ENCODE results near the gene GLB1L3. TPM values are rescaled to one million over a fixed set of nuclear protein-coding genes. Genes with fewer than 3 reads are reported as not detected.
"Not testable (repeated sequence)": the region's sequence is repeated elsewhere in the genome, so short reads cannot be mapped to it uniquely, and the experiment has no call there.

The GLB1L3 gene
- total RNA-seq, 2 experiments from 2014 or later: 11.2 to 11.9 TPM

GRCh38 chr11:134276396-134277182, 410 bp downstream of the GLB1L3 start:
- POLR2A ChIA-PET: interaction anchor here (0.9 to 3.9 kb wide), 8 partner anchors 10 to 57 kb away, joined by 3 to 28 read pairs (median 6); partner anchors contain the start of genes GLB1L2, NCAPD3 and VPS26B
- Mint-ChIP-seq H3K27ac (peak overlapping the region; percentile 96), H3K4me3 (peak overlapping the region; percentile 88), H3K9me3 (peaks cover 2% of the 10 kb centered on the region), H3K36me3 (ENCODE audit: low read depth) (peaks cover 23% of the 10 kb centered on the region), H3K4me1 (ENCODE audit: low read depth) (peaks cover 32% of the 10 kb centered on the region), H3K27me3 (peaks cover 4% of the 10 kb centered on the region)
- TF ChIP-seq CTCF (IDR thresholded peaks at IDR 0.05): peak; percentile 3
- intact Hi-C loops (cut with micrococcal nuclease): no loop called here
- ATAC-seq: peak; percentile 11
- no peak for DNase-seq
- CTCF ChIA-PET: interaction anchor here (1.3 to 8.7 kb wide), 8 partner anchors 9 to 73 kb away, joined by 3 to 76 read pairs (median 7); partner anchors contain the start of genes ACAD8 and VPS26B

- POLR2A ChIA-PET: interaction anchor here (0.9 to 3.9 kb wide), 6 partner anchors 15 to 87 kb away, joined by 3 to 28 read pairs (median 5); partner anchors contain the start of genes GLB1L2, NCAPD3 and VPS26B
- no peak for DNase-seq
- H3K4me3 Mint-ChIP-seq: peak overlapping the region; percentile 76
- peaks cover 4% of the 10 kb centered on the region for H3K27me3 Mint-ChIP-seq
- peaks cover 21% of the 10 kb centered on the region for H3K36me3 Mint-ChIP-seq (ENCODE audit: low read depth)
- peaks cover 30% of the 10 kb centered on the region for H3K4me1 Mint-ChIP-seq (ENCODE audit: low read depth)
- peak overlapping the region; percentile 8 for H3K27ac Mint-ChIP-seq
- no peak for TF ChIP-seq CTCF (IDR thresholded peaks at IDR 0.05)
- CTCF ChIA-PET: interaction anchor here (1.7 to 8.7 kb wide), 3 partner anchors 10 to 20 kb away, joined by 5 to 76 read pairs (median 10); no protein-coding TSS in a partner anchor
- intact Hi-C loops (cut with micrococcal nuclease): no loop called here
- H3K9me3 Mint-ChIP-seq: peaks cover 2% of the 10 kb centered on the region
- ATAC-seq: no peak
These were observed 1.2 kb downstream of the GLB1L3 start for GRCh38 chr11:134277183-134278001.

GRCh38 chr11:134278356-134278755, 2.2 kb downstream of the GLB1L3 start:
- H3K4me1 Mint-ChIP-seq (ENCODE audit: low read depth): peaks cover 21% of the 10 kb centered on the region
- H3K36me3 Mint-ChIP-seq (ENCODE audit: low read depth): peaks cover 18% of the 10 kb centered on the region
- ChIA-PET POLR2A (interaction anchor here (0.6 to 3.9 kb wide), 5 partner anchors 30 to 88 kb away, joined by 3 to 28 read pairs (median 5); partner anchors contain the start of genes GLB1L2, NCAPD3 and VPS26B), CTCF (interaction anchor here (8.7 kb wide), 1 partner anchor 15 kb away, joined by 76 read pairs; no protein-coding TSS in a partner anchor)
- no peak for TF ChIP-seq CTCF (IDR thresholded peaks at IDR 0.05)
- H3K27me3 Mint-ChIP-seq: peaks cover 4% of the 10 kb centered on the region
- no peak overlapping the region for H3K27ac Mint-ChIP-seq
- no peak overlapping the region for H3K4me3 Mint-ChIP-seq
- DNase-seq (no peak), ATAC-seq (no peak)
- peaks cover 2% of the 10 kb centered on the region for H3K9me3 Mint-ChIP-seq
- intact Hi-C loops (cut with micrococcal nuclease): no loop called here

- H3K27ac Mint-ChIP-seq; ATAC-seq; H3K4me3 Mint-ChIP-seq; H3K4me1 Mint-ChIP-seq (ENCODE audit: low read depth); DNase-seq; H3K9me3 Mint-ChIP-seq; POLR2A ChIA-PET; intact Hi-C loops (cut with micrococcal nuclease); H3K27me3 Mint-ChIP-seq: not testable (repeated sequence)
- H3K36me3 Mint-ChIP-seq (ENCODE audit: low read depth): peaks cover 24% of the 10 kb centered on the region
- CTCF ChIA-PET: interaction anchor here (1.2 kb wide), 1 partner anchor 19 kb away, joined by 4 read pairs; no protein-coding TSS in a partner anchor
These were observed 5.5 kb downstream of the GLB1L3 start for GRCh38 chr11:134281635-134282034.
